HAP-1 (cell line): ENCODE measurements around the gene TSPY1.
"Not testable (repeated sequence)": the region's sequence is repeated elsewhere in the genome, so short reads cannot be mapped to it uniquely, and the experiment has no call there.

ENCODE experiments used
- DNase-seq, 2 experiments: peaks; one replicate each; pipeline ENCODE4 v3.0.0-alpha.2; 2016 to 2020; ENCODE audit warnings: low spot score in 2 of 2
- H3K27me3 ChIP-seq: fragments of 250-450 bp; sonication (Bioruptor Pico); 2 replicates; pipeline ENCODE4 v1.5.1; 2020; ENCODE audit warnings: low read depth, mild to moderate bottlenecking, moderate library complexity
- H3K36me3 ChIP-seq: fragments of 250-450 bp; sonication (Bioruptor Pico); replicated peaks from 2 replicates; pipeline ENCODE4 v1.5.1; 2020; ENCODE audit warnings: mild to moderate bottlenecking
- H3K4me1 ChIP-seq: fragments of 250-450 bp; sonication (Bioruptor Pico); 2 replicates; pipeline ENCODE4 v1.5.1; 2020; ENCODE audit warnings: mild to moderate bottlenecking
- H3K4me3 ChIP-seq: fragments of 250-450 bp; sonication (Bioruptor Pico); 2 replicates; pipeline ENCODE4 v1.5.1; 2020; ENCODE audit warnings: mild to moderate bottlenecking, moderate library complexity
- H3K9me3 ChIP-seq: fragments of 250-450 bp; sonication (Bioruptor Pico); 2 replicates; pipeline ENCODE4 v1.5.1; 2020; ENCODE audit warnings: mild to moderate bottlenecking, moderate library complexity
- in situ Hi-C: fragments of 300-500 bp; cut with MboI; formaldehyde crosslinking; loops from 3 replicates; pipeline ENCODE4 v1.14.3; 2020; ENCODE audit warnings: low sequenced_read_pairs, inconsistent platforms, mixed read lengths

Gene TSPY1, protein sequence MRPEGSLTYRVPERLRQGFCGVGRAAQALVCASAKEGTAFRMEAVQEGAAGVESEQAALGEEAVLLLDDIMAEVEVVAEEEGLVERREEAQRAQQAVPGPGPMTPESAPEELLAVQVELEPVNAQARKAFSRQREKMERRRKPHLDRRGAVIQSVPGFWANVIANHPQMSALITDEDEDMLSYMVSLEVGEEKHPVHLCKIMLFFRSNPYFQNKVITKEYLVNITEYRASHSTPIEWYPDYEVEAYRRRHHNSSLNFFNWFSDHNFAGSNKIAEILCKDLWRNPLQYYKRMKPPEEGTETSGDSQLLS

DNA sequence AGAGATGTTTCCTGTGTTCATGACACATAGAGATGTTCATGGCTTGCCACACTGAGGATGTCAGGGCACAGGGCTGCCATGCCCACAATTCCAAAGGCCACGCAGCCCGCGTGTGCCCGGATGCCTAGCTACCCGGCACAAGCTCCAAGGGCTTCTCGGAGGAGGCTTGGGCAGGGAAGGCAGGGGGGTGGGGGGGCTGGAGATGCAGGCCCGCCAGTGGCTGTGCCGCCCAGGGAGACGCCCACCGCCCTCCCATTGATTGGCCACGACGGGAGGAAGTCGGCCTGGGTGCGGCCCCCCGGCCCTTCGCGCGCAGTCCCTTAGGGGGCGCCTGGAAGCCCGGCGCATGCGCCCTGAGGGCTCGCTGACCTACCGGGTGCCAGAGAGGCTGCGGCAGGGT lies at the start of gene TSPY1:
Gene TSPY1 (plus strand): TSS at position 301 of the 400 bp plus-strand sequence. CDS start 46 bp downstream, at position 347.
- H3K4me1 ChIP-seq, H3K27me3 ChIP-seq, H3K36me3 ChIP-seq, in situ Hi-C loops, DNase-seq, H3K9me3 ChIP-seq, H3K4me3 ChIP-seq: not testable (repeated sequence)

GRCh38 chrY:9486967-9487366 lies 20.2 kb downstream of the TSPY1 start, which contains the start of gene TSPY9:
TSS of gene TSPY9 (plus strand) at chrY:9487267. CDS start at chrY:9487313, 46 bp downstream.
- H3K4me3 ChIP-seq, H3K9me3 ChIP-seq, H3K36me3 ChIP-seq, H3K27me3 ChIP-seq, in situ Hi-C loops, DNase-seq, H3K4me1 ChIP-seq: not testable (repeated sequence)

DNA sequence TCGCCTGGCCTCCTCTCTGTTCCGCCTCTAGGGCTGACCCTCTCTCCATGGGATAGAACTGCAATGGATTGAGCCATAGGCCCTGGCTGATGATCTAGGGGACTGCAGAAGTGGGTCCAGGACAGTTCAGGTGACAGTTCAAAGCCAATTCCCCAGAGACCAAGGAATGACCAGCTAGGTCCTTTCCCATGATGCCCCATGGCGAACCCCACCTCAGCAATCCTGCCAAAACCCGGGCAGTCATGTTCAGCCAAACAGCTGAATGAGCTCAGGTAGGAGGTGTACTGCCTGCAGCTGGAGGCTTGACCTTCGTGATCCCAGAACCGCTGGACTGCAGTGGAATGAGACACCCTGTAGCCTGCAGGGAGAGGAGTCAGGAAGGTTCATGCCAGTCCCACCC lies 37.6 kb downstream of the TSPY1 start:
- H3K4me3 ChIP-seq, H3K27me3 ChIP-seq, H3K36me3 ChIP-seq, H3K4me1 ChIP-seq, H3K9me3 ChIP-seq, in situ Hi-C loops, DNase-seq: not testable (repeated sequence)

- H3K9me3 ChIP-seq, H3K4me1 ChIP-seq, in situ Hi-C loops, DNase-seq, H3K36me3 ChIP-seq, H3K4me3 ChIP-seq, H3K27me3 ChIP-seq: not testable (repeated sequence)
Observed at GRCh38 chrY:9516287-9516686, 49.5 kb downstream of the TSPY1 start.
